HepG2 (cell line): ENCODE measurements around the gene ZNF503. TPM values are rescaled to one million over a fixed set of nuclear protein-coding genes. Genes with fewer than 3 reads are reported as not detected.

Source experiments
- AFF4 ChIP-seq: sonication (generic); formaldehyde crosslinking; IDR thresholded peaks from 2 replicates; pipeline ENCODE4 v1.4.0; 2020; ENCODE audit warnings: missing genetic modification reagents
- CEBPG ChIP-seq: IDR thresholded peaks from 2 replicates; pipeline ENCODE4 v1.6.1; 2016
- GATAD2A ChIP-seq: IDR thresholded peaks from 2 replicates; pipeline ENCODE4 v1.6.1; 2016
- HINFP ChIP-seq: sonication (generic); formaldehyde crosslinking; IDR thresholded peaks from 2 replicates; pipeline ENCODE4 v1.4.0; 2020; ENCODE audit warnings: low read depth, mild to moderate bottlenecking, missing genetic modification reagents
- MAZ ChIP-seq, 2 experiments: sonication (generic) in 1 of 2; formaldehyde crosslinking in 1 of 2; IDR thresholded peaks; 2 replicates each; pipeline versions ENCODE4 v1.5.0 to v1.6.1; 2012 to 2020; ENCODE audit warnings: low read depth in 2 of 2, mild to moderate bottlenecking in 2 of 2, borderline replicate concordance in 1 of 2, improper control_type of control experiment in 1 of 2, low read length in 1 of 2, missing genetic modification reagents in 1 of 2, moderate library complexity in 1 of 2
- MBNL3 ChIP-seq: fragments of 250-450 bp; sonication (Bioruptor Pico); conservative IDR thresholded peaks from 2 replicates; pipeline ENCODE4 v1.8.0; 2022; ENCODE audit warnings: mild to moderate bottlenecking, inconsistent platforms
- PRDM4 ChIP-seq: sonication (generic); formaldehyde crosslinking; IDR thresholded peaks from 2 replicates; pipeline ENCODE4 v1.9.0; 2021; ENCODE audit warnings: missing genetic modification reagents, borderline replicate concordance
- ZBTB10 ChIP-seq: sonication (generic); formaldehyde crosslinking; IDR thresholded peaks from 2 replicates; pipeline ENCODE4 v1.4.0; 2020; ENCODE audit warnings: missing genetic modification reagents, borderline replicate concordance
- ZBTB44 ChIP-seq: sonication (generic); formaldehyde crosslinking; IDR thresholded peaks from 2 replicates; pipeline ENCODE4 v1.4.0; 2020; ENCODE audit warnings: missing genetic modification reagents
- ZNF639 ChIP-seq: conservative IDR thresholded peaks from 2 replicates; pipeline ENCODE4 v1.6.1; 2018; ENCODE audit warnings: missing genetic modification reagents
- ZNF747 ChIP-seq: sonication (generic); formaldehyde crosslinking; IDR thresholded peaks from 2 replicates; pipeline ENCODE4 v1.8.1; 2023; ENCODE audit warnings: missing genetic modification reagents, mild to moderate bottlenecking, borderline replicate concordance
- ZNF777 ChIP-seq: sonication (generic); formaldehyde crosslinking; IDR thresholded peaks from 2 replicates; pipeline ENCODE4 v1.4.0; 2020; ENCODE audit warnings: missing genetic modification reagents
- ZZZ3 ChIP-seq: sonication (generic); formaldehyde crosslinking; IDR thresholded peaks from 2 replicates; pipeline ENCODE4 v1.4.0; 2020; ENCODE audit warnings: missing genetic modification reagents, mild to moderate bottlenecking, borderline replicate concordance
- polyA plus RNA-seq, 8 experiments: library from polyadenylated mRNA; depleted of rRNA in 3 of 8; stranded (reverse) in 7 of 8; unstranded in 1 of 8; fragments of >200 nt; fragmentation: Illumina TruSeq in 4 of 8; extraction: Trizol in 4 of 8; gene quantifications; 2 replicates each; pipeline versions ENCODE4 v1.2.1 to v1.2.3, GENCODE V29; 2011 to 2016; ENCODE audit warnings: low read depth in 4 of 8, missing spikeins in 1 of 8, mixed read lengths in 1 of 8; ENCODE audit not compliant: insufficient read depth in 1 of 8
- total RNA-seq, 5 experiments: library from RNA; depleted of rRNA; stranded (reverse); fragments of >200 nt; fragmentation: Illumina TruSeq; extraction: Trizol; gene quantifications; 2 replicates each; pipeline ENCODE4 v1.2.3, GENCODE V29; 2016; ENCODE audit warnings: low read depth in 1 of 5

ZNF503 gene
- total and polyA plus RNA-seq, 2 of the 13 experiments (the other 11 are each of a cell fraction or from before 2014, with no cell fraction given) = 2.7 to 8.3 TPM

GRCh38 chr10:75430000-75430763 is 28.6 kb upstream of the ZNF503 start (continued):
- TF ChIP-seq ZBTB10 (CRISPR knock-in tag) (peak; percentile 94), PRDM4 (CRISPR knock-in tag) (no peak), ZBTB44 (CRISPR knock-in tag) (no peak), ZZZ3 (CRISPR knock-in tag) (no peak), HINFP (peak; percentile 83; the same call in 1 of the 2 replicates), MBNL3 (no peak), ZNF639 (CRISPR knock-in tag) (peak; percentile 36; the same call in 1 of the 2 replicates), GATAD2A (peak; percentile 90), CEBPG (CRISPR knock-in tag) (peak; percentile 78), MAZ (IDR thresholded peaks at IDR 0.05; ENCODE audit: borderline replicate concordance, low read depth, low read length) (no peak), MAZ (CRISPR knock-in tag; IDR thresholded peaks at IDR 0.05; ENCODE audit: low read depth) (peak; percentile 60; the same call in 1 of the 2 replicates), ZNF777 (0 out of 2 replicates have a peak, but pooled peaks have one; percentile 41), ZNF747 (CRISPR knock-in tag) (peak; percentile 56; the same call in 1 of the 2 replicates), AFF4 (CRISPR knock-in tag) (0 out of 2 replicates have a peak, but pooled peaks have one; percentile 2)
